ENCODE measurements around the gene CDC37. TPM values are rescaled to one million over a fixed set of nuclear protein-coding genes. Genes with fewer than 3 reads are reported as not detected.
"Not testable (repeated sequence)": the region's sequence is repeated elsewhere in the genome, so short reads cannot be mapped to it uniquely, and the experiment has no call there.

The CDC37 gene
- total and polyA plus RNA-seq, 7 experiments from 2014 or later, result 62.8 to 229 (median 177) TPM

- no peaks in the 10 kb centered on the region for H3K27me3 ChIP-seq (ENCODE audit: control insufficient read depth in 2 of 2, insufficient read depth in 2 of 2, low read length in 2 of 2)
- intact Hi-C loops (cut with micrococcal nuclease), result loop anchor here (1.0 to 10.0 kb wide), 10 partner anchors 11 to 690 kb away; partner anchors contain the start of genes ATG4D (in 1 of the 2), FBXL12 (in 1 of the 2) and KEAP1 (in 1 of the 2)
- H3K4me3 ChIP-seq (ENCODE audit: low read length), result peak overlapping the region; percentile 87
- peaks cover 0 to 9% (median 0%) of the 10 kb centered on the region in 3 experiments for H3K36me3 ChIP-seq (ENCODE audit: control insufficient read depth in 2 of 3, insufficient read depth in 3 of 3, low read length in 3 of 3)
- no peaks in the 10 kb centered on the region for H3K9me3 ChIP-seq (ENCODE audit: control insufficient read depth in 2 of 3, low read length in 3 of 3)
- Mint-ChIP-seq H3K27me3 (peaks cover 0 to 3% (median 0%) of the 10 kb centered on the region in 5 donors), H3K27ac (peak overlapping the region; percentile 67 to 97 (median 95)), H3K4me3 (peak overlapping the region; percentile 90 to 97 (median 95)), H3K9me3 (peaks cover 0 to 2% (median 0%) of the 10 kb centered on the region in 11 donors), H3K36me3 (peaks cover 0 to 13% (median 0%) of the 10 kb centered on the region in 5 donors), H3K4me1 (peaks cover 37 to 88% (median 72%) of the 10 kb centered on the region in 7 donors)
- ChIA-PET POLR2A (interaction anchor here (0.7 to 4.3 kb wide), 6 partner anchors 9 to 90 kb away, joined by 4 to 32 read pairs (median 6); no protein-coding TSS in a partner anchor), CTCF (interaction anchor here (0.6 to 7.5 kb wide), 8 partner anchors 10 to 31 kb away, joined by 3 to 97 read pairs (median 8); no protein-coding TSS in a partner anchor)
- DNase-seq, result peak in 3 of 9 donors; percentile 38 to 65 (median 46)
- peak overlapping the region; percentile 97 for H3K27ac ChIP-seq (ENCODE audit: low read depth, low read length)
- H3K4me1 ChIP-seq (ENCODE audit: control insufficient read depth in 2 of 2, insufficient read depth in 2 of 2, low read length in 2 of 2), result peaks cover 66 to 72% of the 10 kb centered on the region in 2 donors
- ATAC-seq, result no peak
Observed at GRCh38 chr19:10404888-10405820, 1.8 kb upstream of the CDC37 start.

- DNase-seq (no peak), ATAC-seq (no peak)
- Mint-ChIP-seq H3K36me3 (peaks cover 0 to 11% (median 0%) of the 10 kb centered on the region in 5 donors), H3K4me1 (peaks cover 41 to 80% (median 57%) of the 10 kb centered on the region in 7 donors), H3K27me3 (peaks cover 0 to 3% (median 0%) of the 10 kb centered on the region in 5 donors), H3K27ac (peak overlapping the region; percentile 80 to 97 (median 95)), H3K9me3 (peaks cover 0 to 2% (median 0%) of the 10 kb centered on the region in 11 donors), H3K4me3 (peak overlapping the region; percentile 90 to 97 (median 95))
- Histone ChIP-seq H3K4me1 (ENCODE audit: control insufficient read depth in 2 of 2, insufficient read depth in 2 of 2, low read length in 2 of 2) (peaks cover 47 to 51% of the 10 kb centered on the region in 2 donors), H3K36me3 (ENCODE audit: control insufficient read depth in 2 of 3, insufficient read depth in 3 of 3, low read length in 3 of 3) (peaks cover 0 to 22% (median 0%) of the 10 kb centered on the region in 3 experiments), H3K9me3 (ENCODE audit: control insufficient read depth in 2 of 3, low read length in 3 of 3) (no peaks in the 10 kb centered on the region), H3K27ac (ENCODE audit: low read depth, low read length) (peak overlapping the region; percentile 97), H3K27me3 (ENCODE audit: control insufficient read depth in 2 of 2, insufficient read depth in 2 of 2, low read length in 2 of 2) (no peaks in the 10 kb centered on the region), H3K4me3 (ENCODE audit: low read length) (peak overlapping the region; percentile 87)
- POLR2A ChIA-PET, result interaction anchor here (0.6 to 4.3 kb wide), 5 partner anchors 15 to 34 kb away, joined by 3 to 32 read pairs (median 6); partner anchors contain the start of gene TYK2
- intact Hi-C loops (cut with micrococcal nuclease), result loop anchor here (1.0 to 10.0 kb wide), 16 partner anchors 14 to 692 kb away; partner anchors contain the start of genes RAVER1 (in 2 of the 2), TYK2 (in 2 of the 2), ATG4D (in 1 of the 2) and DNMT1 (in 1 of the 2)
- CTCF ChIA-PET, result interaction anchor here (1.4 to 7.5 kb wide), 5 partner anchors 12 to 136 kb away, joined by 3 to 97 read pairs (median 10); no protein-coding TSS in a partner anchor
Observed at GRCh38 chr19:10402441-10403038, 802 bp downstream of the CDC37 start.

GRCh38 chr19:10399878-10400277 lies 3.5 kb downstream of the CDC37 start:
- no peaks in the 10 kb centered on the region for H3K9me3 ChIP-seq (ENCODE audit: control insufficient read depth in 2 of 3, low read length in 3 of 3)
- H3K27ac ChIP-seq (ENCODE audit: low read depth, low read length), result no peak overlapping the region
- H3K4me1 ChIP-seq (ENCODE audit: control insufficient read depth in 2 of 2, insufficient read depth in 2 of 2, low read length in 2 of 2), result peaks cover 30 to 31% of the 10 kb centered on the region in 2 donors
- intact Hi-C loops (cut with micrococcal nuclease), result loop anchor here (5.0 to 10.0 kb wide), 4 partner anchors 142 to 695 kb away; partner anchors contain the start of genes ATG4D (in 1 of the 2) and FBXL12 (in 1 of the 2)
- peaks cover 0 to 2% (median 0%) of the 10 kb centered on the region in 11 donors for H3K9me3 Mint-ChIP-seq
- ChIA-PET POLR2A (interaction anchor here (0.6 to 0.7 kb wide), 4 partner anchors 7 to 306 kb away, joined by 3 to 4 read pairs (median 3); no protein-coding TSS in a partner anchor), CTCF (interaction anchor here (0.7 to 2.1 kb wide), 5 partner anchors 11 to 90 kb away, joined by 3 to 8 read pairs (median 4); no protein-coding TSS in a partner anchor)
- H3K36me3 ChIP-seq (ENCODE audit: control insufficient read depth in 2 of 3, insufficient read depth in 3 of 3, low read length in 3 of 3), result peaks cover 0 to 41% (median 0%) of the 10 kb centered on the region in 3 experiments
- ATAC-seq (no peak), DNase-seq (no peak)
- H3K4me3 ChIP-seq (ENCODE audit: low read length), result no peak overlapping the region
- H3K36me3 Mint-ChIP-seq, result peaks cover 0 to 16% (median 5%) of the 10 kb centered on the region in 5 donors
- H3K4me1 Mint-ChIP-seq, result peaks cover 31 to 55% (median 45%) of the 10 kb centered on the region in 7 donors
- H3K27ac Mint-ChIP-seq, result peak overlapping the region in 1 of 9 donors; percentile 51
- no peak overlapping the region for H3K4me3 Mint-ChIP-seq
- no peaks in the 10 kb centered on the region for H3K27me3 Mint-ChIP-seq
- no peaks in the 10 kb centered on the region for H3K27me3 ChIP-seq (ENCODE audit: control insufficient read depth in 2 of 2, insufficient read depth in 2 of 2, low read length in 2 of 2)

- DNase-seq; POLR2A ChIA-PET; H3K9me3 Mint-ChIP-seq; H3K27me3 Mint-ChIP-seq; H3K27ac ChIP-seq (ENCODE audit: low read depth, low read length); ATAC-seq; intact Hi-C loops (cut with micrococcal nuclease); H3K9me3 ChIP-seq (ENCODE audit: control insufficient read depth in 2 of 3, low read length in 3 of 3); H3K27me3 ChIP-seq (ENCODE audit: control insufficient read depth in 2 of 2, insufficient read depth in 2 of 2, low read length in 2 of 2); H3K4me3 ChIP-seq (ENCODE audit: low read length): not testable (repeated sequence)
- Mint-ChIP-seq H3K27ac (peak overlapping the region in 2 of 9 donors; percentile 14 to 55), H3K36me3 (peaks cover 0 to 16% (median 5%) of the 10 kb centered on the region in 5 donors), H3K4me3 (peak overlapping the region in 1 of 10 donors; percentile 34), H3K4me1 (peaks cover 28 to 50% (median 42%) of the 10 kb centered on the region in 7 donors)
- Histone ChIP-seq H3K36me3 (ENCODE audit: control insufficient read depth in 2 of 3, insufficient read depth in 3 of 3, low read length in 3 of 3) (peaks cover 0 to 45% (median 0%) of the 10 kb centered on the region in 3 experiments), H3K4me1 (ENCODE audit: control insufficient read depth in 2 of 2, insufficient read depth in 2 of 2, low read length in 2 of 2) (peaks cover 26 to 27% of the 10 kb centered on the region in 2 donors)
- CTCF ChIA-PET, result interaction anchor here (0.7 to 1.7 kb wide), 3 partner anchors 14 to 132 kb away, joined by 4 to 6 read pairs (median 4); no protein-coding TSS in a partner anchor
Observed at GRCh38 chr19:10399340-10399739, 4.0 kb downstream of the CDC37 start.

GRCh38 chr19:10398819-10399218 lies 4.5 kb downstream of the CDC37 start:
- H3K4me3 ChIP-seq (ENCODE audit: low read length), result no peak overlapping the region
- no peak overlapping the region for H3K27ac ChIP-seq (ENCODE audit: low read depth, low read length)
- H3K36me3 ChIP-seq (ENCODE audit: control insufficient read depth in 2 of 3, insufficient read depth in 3 of 3, low read length in 3 of 3), result peaks cover 0 to 49% (median 0%) of the 10 kb centered on the region in 3 experiments
- no peaks in the 10 kb centered on the region for H3K27me3 ChIP-seq (ENCODE audit: control insufficient read depth in 2 of 2, insufficient read depth in 2 of 2, low read length in 2 of 2)
- DNase-seq (no peak), ATAC-seq (no peak)
- Mint-ChIP-seq H3K27ac (peak overlapping the region in 1 of 9 donors; percentile 65), H3K27me3 (no peaks in the 10 kb centered on the region), H3K4me3 (no peak overlapping the region), H3K4me1 (peaks cover 24 to 44% (median 38%) of the 10 kb centered on the region in 7 donors), H3K9me3 (peaks cover 0 to 2% (median 0%) of the 10 kb centered on the region in 11 donors), H3K36me3 (peaks cover 0 to 16% (median 5%) of the 10 kb centered on the region in 5 donors)
- intact Hi-C loops (cut with micrococcal nuclease), result no loop called here
- peaks cover 22 to 23% of the 10 kb centered on the region in 2 donors for H3K4me1 ChIP-seq (ENCODE audit: control insufficient read depth in 2 of 2, insufficient read depth in 2 of 2, low read length in 2 of 2)
- CTCF ChIA-PET, result interaction anchor here (0.7 to 1.7 kb wide), 2 partner anchors 14 to 132 kb away, joined by 4 to 6 read pairs; no protein-coding TSS in a partner anchor
- POLR2A ChIA-PET, result interaction anchor here (0.6 kb wide), 1 partner anchor 170 kb away, joined by 3 read pairs; no protein-coding TSS in a partner anchor
- no peaks in the 10 kb centered on the region for H3K9me3 ChIP-seq (ENCODE audit: control insufficient read depth in 2 of 3, low read length in 3 of 3)

Data from naive thymus-derived CD4-positive, alpha-beta T cell (primary cell).